Gastroesophageal sphincter (tissue), 3 donors: ENCODE measurements around the gene ERF.

Experiments used
- CTCF ChIP-seq, 4 experiments: fragments of 200-600 bp in 2 of 4; fragments of 450-650 bp in 2 of 4; sonication (generic) in 1 of 4; IDR thresholded peaks; one replicate each; pipeline ENCODE4 v1.5.1; 2017 to 2019; ENCODE audit warnings: antibody characterized with exemption in 4 of 4, mild to moderate bottlenecking in 2 of 4, moderate library complexity in 2 of 4
- EP300 ChIP-seq: sonication (generic); formaldehyde crosslinking; IDR thresholded peaks from one replicate; pipeline ENCODE4 v1.6.1; 2017; ENCODE audit warnings: antibody characterized with exemption, mild to moderate bottlenecking

- TF ChIP-seq EP300 = no peak
- no peak for TF ChIP-seq CTCF (IDR thresholded peaks at IDR 0.05)
Observed at GRCh38 chr19:42245231-42245630, 9.7 kb downstream of the ERF start.
